Ovary (tissue), 9 donors: ENCODE data around the gene FZD7. TPM values are rescaled to one million over a fixed set of nuclear protein-coding genes. Genes with fewer than 3 reads are reported as not detected.

ENCODE experiments used
- DNase-seq, 5 donors: peaks; one replicate each; pipeline ENCODE4 v3.0.0-alpha.2; 2019 to 2020
- H3K27ac ChIP-seq, 2 donors: fragments of 200-600 bp; one replicate each; pipeline versions ENCODE4 v1.5.1 to v1.8.0; 2019 to 2022
- H3K27me3 ChIP-seq: fragments of 200-600 bp; one replicate; pipeline ENCODE4 v1.8.0; 2022
- H3K36me3 ChIP-seq: fragments of 200-600 bp; sonication (generic); one replicate; pipeline ENCODE4 v1.5.1; 2019
- H3K4me1 ChIP-seq: one replicate; pipeline ENCODE4 v1.8.1; 2013; ENCODE audit warnings: mild to moderate bottlenecking, moderate library complexity; ENCODE audit not compliant: insufficient read depth
- H3K4me3 ChIP-seq: fragments of 200-600 bp; sonication (generic); one replicate; pipeline ENCODE4 v1.5.1; 2017
- H3K9me3 ChIP-seq, 2 donors: fragments of 200-600 bp in 1 of 2; sonication (generic) in 1 of 2; one replicate each; pipeline versions ENCODE4 v1.5.1 to v1.8.1; 2013 to 2019; ENCODE audit warnings: mild to moderate bottlenecking in 1 of 2, moderate library complexity in 1 of 2
- CTCF ChIP-seq, 3 donors: fragments of 450-650 bp in 2 of 3; fragments of 200-600 bp in 1 of 3; IDR thresholded peaks; one replicate each; pipeline versions ENCODE4 v1.5.1 to v1.8.0; 2016 to 2022; ENCODE audit warnings: antibody characterized with exemption in 3 of 3, mild to moderate bottlenecking in 1 of 3
- EP300 ChIP-seq: sonication (generic); formaldehyde crosslinking; IDR thresholded peaks from one replicate; pipeline ENCODE4 v1.6.1; 2017; ENCODE audit warnings: antibody characterized with exemption
- POLR2A ChIP-seq: fragments of 450-650 bp; IDR thresholded peaks from one replicate; pipeline ENCODE4 v1.6.1; 2017; ENCODE audit warnings: antibody characterized with exemption, mild to moderate bottlenecking, moderate library complexity
- WGBS, 3 donors: extraction: QIAGEN DNeasy Blood & Tissue Kit in 1 of 3; methylation state at CpG; one replicate each; pipeline versions ENCODE4 v1.1.5 to v1.1.7; 2013 to 2017; 5-methylcytosine and 5-hydroxymethylcytosine counted together
- intact Hi-C, 4 donors: fragments of 100-400 bp; cut with DNase I; formaldehyde crosslinking; loops; one replicate each; pipeline versions ENCODE4 v1.11.0 to v1.15.1; 2022 to 2023
- polyA plus RNA-seq, 2 donors: library from polyadenylated mRNA; stranded (reverse); fragments of 200-250 nt in 1 of 2; fragments of 350-450 nt in 1 of 2; fragmentation: Illumina TruSeq in 1 of 2; extraction: RNeasy Lipid Tissue Mini Kit (QIAGEN cat#74804) in 1 of 2; gene quantifications; one replicate each; pipeline ENCODE4 v1.2.3, GENCODE V29; 2013 to 2014
- total RNA-seq, 7 donors: library from RNA; depleted of rRNA in 2 of 7; stranded (reverse); fragments of >200 nt in 2 of 7; fragmentation: NEBNext Ultra II Directional in 3 of 7; extraction: Animal tissue kit (Norgen Biotek cat#: 25700) in 3 of 7; gene quantifications; one replicate each; pipeline versions ENCODE4 v1.1.0 to v1.2.4, GENCODE V29; 2016 to 2023
- donor health status: DM: no; HTN: no; CAD: no; lungs with moderate emphysema.
- donor health status: DM: no; HTN: no; CAD: no.
- donor health status: Bipolar disorder and iron deficiency.
- donor health status: DM: yes; HTN: yes; CAD: no.
- donor health status: DM: no; HTN: no; CAD: no.
- donor health status: DM: yes; HTN: yes; CAD: no.

FZD7 gene
- total and polyA plus RNA-seq, 9 donors = 18.4 to 56.3 (median 34.8) TPM

DNA sequence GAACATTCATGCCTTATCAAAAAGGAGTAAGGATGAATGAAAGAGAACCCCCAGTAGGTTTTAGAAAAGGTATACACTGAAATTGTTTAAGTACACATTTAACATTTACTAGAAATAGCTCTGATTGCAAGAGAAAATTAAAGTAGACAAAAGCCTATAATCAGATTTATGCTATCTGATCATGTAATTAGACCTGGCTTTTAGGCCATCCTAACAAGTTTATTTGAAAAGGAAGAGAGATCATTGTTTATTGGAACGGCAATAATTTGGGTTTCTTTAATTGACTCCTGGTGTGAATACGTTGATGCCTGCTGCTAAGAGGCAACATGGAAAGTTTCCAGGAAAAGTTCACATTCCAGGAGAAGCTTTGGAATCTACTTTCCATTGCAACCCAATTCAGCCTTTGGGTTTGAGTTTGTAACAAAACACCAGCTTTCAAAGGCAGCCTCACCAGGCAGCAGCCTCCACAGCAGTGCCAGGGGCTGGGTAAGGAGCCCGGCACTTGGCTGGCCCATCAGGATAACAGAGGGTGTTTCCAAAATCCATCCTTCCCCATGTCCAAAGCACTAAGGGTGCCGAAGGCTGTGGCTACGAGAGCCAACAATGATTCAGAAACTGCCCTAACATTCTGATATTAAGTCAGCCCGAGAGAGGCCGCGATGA, 18.0 kb downstream of the FZD7 start:
- H3K4me3 ChIP-seq = no peak overlapping the region
- WGBS, 3 donors = 12 to 31% (median 19%) methylated on average over 8 of the region's 8 CpGs
- no peaks in the 10 kb centered on the region for H3K27me3 ChIP-seq
- intact Hi-C loops = loop anchor here in 1 of 4 donors (10.0 kb wide), 1 partner anchor 63 kb away; no protein-coding TSS in a partner anchor
- H3K4me1 ChIP-seq = peaks cover 3% of the 10 kb centered on the region
- H3K27ac ChIP-seq = no peak overlapping the region
- peak in 1 of 5 donors; percentile 45 for DNase-seq
- no peaks in the 10 kb centered on the region for H3K36me3 ChIP-seq
- no peaks in the 10 kb centered on the region for H3K9me3 ChIP-seq
- TF ChIP-seq EP300 (no peak), CTCF (IDR thresholded peaks at IDR 0.05) (no peak), POLR2A (no peak)

DNA sequence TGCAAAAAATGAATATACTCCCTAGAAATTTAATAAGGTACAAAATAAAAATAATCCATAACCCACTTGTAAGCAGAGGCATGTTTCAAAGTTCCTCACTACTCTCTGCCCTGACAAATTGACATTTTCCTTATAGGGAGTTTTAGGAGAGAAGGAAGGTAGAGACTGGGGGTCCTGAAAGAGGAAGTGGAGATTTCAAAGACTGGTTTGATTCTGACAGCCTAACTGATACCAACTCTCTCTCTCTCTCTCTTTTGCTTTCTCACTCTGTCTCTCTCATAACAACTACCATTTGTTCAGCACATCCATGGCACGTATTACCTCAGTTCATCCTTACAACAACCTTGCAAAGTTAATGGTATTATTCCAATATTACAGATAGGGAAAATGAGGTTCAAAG, 18.6 kb downstream of the FZD7 start:
- Histone ChIP-seq H3K4me1 (peaks cover 3% of the 10 kb centered on the region), H3K27me3 (no peaks in the 10 kb centered on the region), H3K27ac (no peak overlapping the region), H3K9me3 (no peaks in the 10 kb centered on the region), H3K36me3 (no peaks in the 10 kb centered on the region), H3K4me3 (no peak overlapping the region)
- no peak for DNase-seq
- TF ChIP-seq EP300 = no peak
- TF ChIP-seq CTCF (IDR thresholded peaks at IDR 0.05) = no peak
- no peak for TF ChIP-seq POLR2A
- WGBS, 3 donors = 88 to 94% (median 91%) methylated on average over 1 of the region's 1 CpG
- intact Hi-C loops = loop anchor here in 1 of 4 donors (10.0 kb wide), 1 partner anchor 63 kb away; no protein-coding TSS in a partner anchor

- Histone ChIP-seq H3K4me3 (no peak overlapping the region), H3K36me3 (no peaks in the 10 kb centered on the region), H3K9me3 (no peaks in the 10 kb centered on the region), H3K27me3 (no peaks in the 10 kb centered on the region), H3K27ac (no peak overlapping the region), H3K4me1 (peaks cover 3% of the 10 kb centered on the region)
- WGBS, 3 donors = 82 to 89% (median 87%) methylated on average over 3 of the region's 3 CpGs
- TF ChIP-seq POLR2A (no peak), EP300 (no peak), CTCF (IDR thresholded peaks at IDR 0.05) (no peak)
- no peak for DNase-seq
- intact Hi-C loops = loop anchor here in 1 of 4 donors (10.0 kb wide), 1 partner anchor 60 kb away; no protein-coding TSS in a partner anchor
Measured at GRCh38 chr2:202054679-202055078, 21.0 kb downstream of the FZD7 start.

DNA sequence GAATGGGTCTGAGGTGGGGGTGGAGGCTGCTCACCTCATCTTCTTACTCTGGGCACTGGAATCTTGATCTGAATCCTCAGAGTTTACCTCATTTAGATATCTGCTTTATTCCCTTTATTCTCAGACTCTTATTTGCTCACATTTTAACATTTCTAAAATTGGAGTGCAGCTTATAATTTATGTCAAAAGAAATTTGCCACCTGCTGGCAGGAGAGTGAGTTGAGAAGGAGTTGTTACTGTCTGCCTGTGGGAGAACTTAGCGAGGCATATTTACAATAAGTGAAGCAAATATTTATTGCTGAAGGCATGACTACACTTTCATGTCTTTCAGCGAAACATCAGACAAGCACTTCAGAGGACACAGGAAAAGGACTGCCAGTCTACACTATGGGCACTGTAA, 23.0 kb downstream of the FZD7 start:
- intact Hi-C loops = loop anchor here in 1 of 4 donors (10.0 kb wide), 1 partner anchor 58 kb away; no protein-coding TSS in a partner anchor
- 18 to 44% (median 32%) methylated on average over 2 of the region's 2 CpGs for WGBS, 3 donors

More for the DNA sequence above, 23.0 kb downstream of the FZD7 start:
- DNase-seq = no peak
- H3K36me3 ChIP-seq = no peaks in the 10 kb centered on the region
- TF ChIP-seq CTCF (IDR thresholded peaks at IDR 0.05) = no peak
- no peak for TF ChIP-seq POLR2A
- no peak for TF ChIP-seq EP300
- H3K27me3 ChIP-seq = no peaks in the 10 kb centered on the region
- H3K4me3 ChIP-seq = no peak overlapping the region
- no peaks in the 10 kb centered on the region for H3K9me3 ChIP-seq
- no peak overlapping the region for H3K27ac ChIP-seq
- peaks cover 3% of the 10 kb centered on the region for H3K4me1 ChIP-seq
